SK-N-SH treated with all-trans-retinoic acid at 6 μM for 48 hours (cell line): ENCODE measurements around the gene COX14.

Experiments used
- BACH2 ChIP-seq: fragments of 250-450 bp; sonication (Bioruptor Pico); IDR thresholded peaks from 2 replicates; pipeline ENCODE4 v1.9.0; 2021; ENCODE audit warnings: mild to moderate bottlenecking, borderline replicate concordance
- CSDC2 ChIP-seq: fragments of 250-450 bp; sonication (Bioruptor Pico); IDR thresholded peaks from 2 replicates; pipeline ENCODE4 v1.5.0; 2020; ENCODE audit warnings: mild to moderate bottlenecking, moderate library complexity
- ZC3H10 ChIP-seq: fragments of 250-450 bp; sonication (Bioruptor Pico); IDR thresholded peaks from 2 replicates; pipeline ENCODE4 v1.5.1; 2021; ENCODE audit warnings: mild to moderate bottlenecking, moderate library complexity

- TF ChIP-seq BACH2 (CRISPR knock-in tag) (no peak), ZC3H10 (CRISPR knock-in tag) (no peak), CSDC2 (CRISPR knock-in tag) (no peak)
Measured at GRCh38 chr12:50087995-50088394, 24.0 kb upstream of the COX14 start.
